Left lobe of liver (tissue), 2 donors: Measurements from ENCODE around the gene NUTM2E. TPM values are rescaled to one million over a fixed set of nuclear protein-coding genes. Genes with fewer than 3 reads are reported as not detected.
"Not testable (repeated sequence)": the region's sequence is repeated elsewhere in the genome, so short reads cannot be mapped to it uniquely, and the experiment has no call there.

ENCODE experiments used
- ATAC-seq: fragments of 200-7000 bp; cut with Tn5 transposase; one replicate; pipeline ENCODE4 v1.9.1; 2020; ENCODE audit warnings: mild to moderate bottlenecking, moderate library complexity
- DNase-seq: peaks from one replicate; pipeline ENCODE4 v3.0.0-alpha.2; 2020; ENCODE audit warnings: low spot score
- total RNA-seq: library from RNA; stranded (reverse); gene quantifications from one replicate; pipeline ENCODE4 v1.2.1, GENCODE V29; 2021
- donor health status: DM: no; HTN: no; CAD: no; lungs with moderate emphysema.
- donor health status: DM: no; HTN: yes; CAD: no.

NUTM2E gene
- 0.08 TPM for total RNA-seq

GRCh38 chr10:79826496-79827215, at the start of gene NUTM2E:
Gene NUTM2E (plus strand): TSS chr10:79826739. CDS start chr10:79841741, 15,002 bp downstream.
- ATAC-seq (peak; percentile 94), DNase-seq (peak; percentile 76)

DNA sequence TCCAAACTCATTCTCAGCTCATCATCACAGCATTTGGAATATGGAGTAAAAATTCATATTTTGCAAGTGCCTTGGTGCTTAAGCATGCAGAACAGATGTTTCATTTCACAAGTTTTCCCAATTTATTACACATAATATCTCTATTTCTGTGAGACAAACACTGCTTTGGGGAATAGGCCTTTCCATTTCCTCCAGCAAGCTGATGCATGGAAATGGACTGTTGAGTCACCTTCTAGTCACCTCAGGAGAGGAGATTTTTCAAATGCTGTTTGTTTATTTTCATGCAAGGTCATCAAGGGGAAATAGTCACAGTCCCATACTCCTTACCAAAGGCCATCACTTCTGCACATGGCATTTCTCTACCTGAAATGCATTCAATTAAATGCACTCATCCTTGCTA, 48.5 kb upstream of the NUTM2E start:
- ATAC-seq, DNase-seq: not testable (repeated sequence)

DNA sequence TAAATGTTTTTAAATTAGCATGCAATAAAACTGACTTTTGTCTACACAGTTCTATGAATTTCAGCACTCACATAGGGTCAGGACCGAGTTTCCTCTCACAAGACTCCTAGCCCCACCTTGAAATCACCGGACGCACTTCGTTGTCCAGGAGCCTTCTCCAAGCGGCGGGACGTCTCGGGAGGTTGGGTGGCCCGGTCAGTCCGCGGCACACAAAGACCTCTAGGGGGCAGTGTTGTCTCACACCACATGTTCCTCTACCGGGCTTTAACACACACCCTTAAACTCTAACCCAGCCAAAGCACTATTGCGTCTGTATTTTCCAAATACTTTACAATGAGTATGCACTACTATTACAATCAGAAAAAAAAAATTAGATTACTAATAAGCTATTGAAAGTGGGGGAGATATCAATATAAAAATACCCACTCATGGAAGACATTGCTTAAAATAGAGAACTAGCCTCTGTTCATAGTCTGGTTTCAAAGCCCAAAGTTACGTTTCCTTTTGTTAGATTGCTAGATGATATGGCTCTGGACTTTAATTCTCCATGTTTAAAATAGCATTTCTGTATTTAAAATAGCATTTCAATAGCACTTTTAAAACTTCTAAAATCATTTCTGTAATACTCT, 47.1 kb upstream of the NUTM2E start:
- DNase-seq (peak; percentile 66), ATAC-seq (peak; percentile 100)

DNA sequence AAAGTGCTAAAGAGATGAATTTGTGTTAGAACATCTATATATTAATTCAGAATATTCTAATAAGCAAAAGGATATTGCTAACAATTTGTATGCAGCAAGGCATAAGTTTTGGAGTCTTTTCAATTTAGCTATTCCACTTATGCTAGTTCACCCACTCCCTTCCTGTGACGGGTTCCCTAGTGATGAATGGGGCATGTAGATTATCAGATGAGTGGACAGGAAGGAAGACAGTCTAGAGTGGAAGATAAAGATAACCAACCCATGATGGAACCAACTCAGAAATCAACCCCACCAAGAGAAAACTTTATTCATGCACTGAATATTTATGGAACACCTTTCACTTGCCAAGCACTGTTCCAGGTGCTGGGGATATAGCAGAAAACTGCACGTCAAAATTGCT, 46.5 kb upstream of the NUTM2E start:
- not testable (repeated sequence) for ATAC-seq, DNase-seq

DNA sequence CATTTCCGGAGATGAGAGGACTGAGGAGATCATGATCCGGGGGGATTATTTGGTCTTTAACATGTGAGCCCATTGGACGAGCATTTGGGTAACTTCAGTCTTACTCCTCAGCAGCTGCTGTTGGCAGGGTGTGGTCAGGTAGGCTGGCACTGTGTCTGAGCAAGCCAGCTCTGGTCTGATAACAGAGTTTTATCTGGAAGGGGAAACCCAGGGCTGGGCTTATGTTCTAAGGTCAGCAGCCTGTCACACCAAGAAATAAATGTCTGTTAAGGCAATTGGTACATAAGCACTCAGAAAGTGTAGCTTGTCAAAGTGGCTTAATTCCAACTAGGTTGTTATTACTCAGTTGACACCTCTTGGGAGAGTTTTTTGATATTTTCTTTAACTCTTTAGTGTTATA, 45.0 kb upstream of the NUTM2E start:
- not testable (repeated sequence) for DNase-seq, ATAC-seq

DNA sequence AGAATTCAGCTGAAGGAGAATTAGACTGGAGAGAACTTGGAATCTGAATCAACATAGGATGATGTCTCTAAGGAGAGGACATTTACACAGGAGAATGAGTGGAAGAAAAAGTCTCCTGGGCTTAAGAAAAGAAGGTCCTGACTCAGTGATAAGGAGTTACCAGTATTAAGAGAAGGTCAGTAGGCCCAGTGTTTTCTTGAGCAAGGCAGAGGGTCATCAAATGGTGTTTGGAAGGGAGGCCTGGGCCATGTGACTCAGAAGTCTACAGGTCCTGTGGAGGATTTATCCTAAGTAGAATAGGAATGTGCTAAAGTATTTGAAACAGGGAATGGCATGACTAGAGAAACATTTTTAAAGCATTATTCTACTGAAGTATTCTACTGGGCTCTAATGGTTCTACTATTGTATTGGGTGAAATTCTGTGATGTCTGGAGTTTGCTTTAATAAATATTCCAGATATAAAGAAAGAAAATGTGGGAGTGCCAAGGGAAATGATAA, 39.0 kb upstream of the NUTM2E start:
- DNase-seq, ATAC-seq: not testable (repeated sequence)

DNA sequence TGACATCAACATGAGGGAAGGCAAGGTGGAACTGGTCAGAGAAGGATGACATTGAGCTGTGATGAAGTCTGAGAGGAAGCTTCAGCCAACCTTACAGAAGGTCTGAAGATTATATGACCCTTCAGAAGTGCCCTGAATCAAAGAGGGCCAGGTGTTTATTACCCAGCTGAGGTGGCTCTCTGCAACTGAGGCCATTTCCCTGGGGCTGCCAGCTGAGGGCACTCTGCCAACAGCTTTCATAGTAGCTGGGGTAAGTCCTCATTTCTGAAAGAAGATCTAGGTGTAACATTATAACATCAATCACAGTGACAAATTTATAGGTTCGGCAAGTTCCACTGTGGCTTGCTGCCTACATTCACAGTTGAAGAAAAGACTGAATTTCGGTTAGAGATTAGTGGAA, 37.2 kb upstream of the NUTM2E start:
- peak; percentile 81 for ATAC-seq
- not testable (repeated sequence) for DNase-seq

- ATAC-seq, DNase-seq: not testable (repeated sequence)
Observed at GRCh38 chr10:79791906-79792517, 34.5 kb upstream of the NUTM2E start.

DNA sequence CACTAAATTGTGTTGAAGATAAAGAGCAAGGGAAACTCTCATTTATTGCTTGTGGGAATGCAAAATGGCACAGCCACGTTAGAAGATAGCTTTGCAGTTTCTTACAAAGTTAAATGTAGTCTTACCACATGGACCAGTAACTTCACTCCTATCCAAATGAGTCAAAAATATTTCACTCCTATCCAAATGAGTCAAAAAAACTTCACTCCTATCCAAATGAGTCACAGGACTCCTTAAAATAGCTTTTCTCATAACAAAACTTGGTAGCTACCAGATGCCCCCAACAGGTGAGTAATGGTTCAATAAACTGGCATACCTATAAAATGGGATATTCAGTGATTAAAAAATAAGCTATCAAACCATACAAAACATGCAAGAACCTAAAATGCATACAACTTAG, 27.2 kb upstream of the NUTM2E start:
- ATAC-seq, DNase-seq: not testable (repeated sequence)

DNA sequence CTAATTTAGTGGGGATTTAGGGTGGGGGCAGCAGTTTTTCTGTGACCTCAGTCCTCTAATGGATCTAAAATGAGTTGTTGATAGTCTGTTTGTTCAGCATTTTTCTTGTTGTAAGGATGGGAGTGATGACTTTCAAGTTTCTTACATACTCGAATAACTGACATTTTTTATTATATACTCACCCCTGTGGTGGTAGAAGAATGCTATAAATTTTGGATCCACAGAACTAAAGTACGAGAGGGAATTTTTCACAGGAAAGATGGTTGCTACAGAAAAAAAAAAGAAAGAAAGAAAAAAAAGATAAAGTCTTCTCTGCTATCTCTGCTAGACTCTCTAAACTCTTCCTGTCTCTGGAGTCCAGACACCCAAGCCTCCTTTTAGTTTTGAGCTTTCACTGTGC, 20.7 kb upstream of the NUTM2E start:
- not testable (repeated sequence) for ATAC-seq

DNA sequence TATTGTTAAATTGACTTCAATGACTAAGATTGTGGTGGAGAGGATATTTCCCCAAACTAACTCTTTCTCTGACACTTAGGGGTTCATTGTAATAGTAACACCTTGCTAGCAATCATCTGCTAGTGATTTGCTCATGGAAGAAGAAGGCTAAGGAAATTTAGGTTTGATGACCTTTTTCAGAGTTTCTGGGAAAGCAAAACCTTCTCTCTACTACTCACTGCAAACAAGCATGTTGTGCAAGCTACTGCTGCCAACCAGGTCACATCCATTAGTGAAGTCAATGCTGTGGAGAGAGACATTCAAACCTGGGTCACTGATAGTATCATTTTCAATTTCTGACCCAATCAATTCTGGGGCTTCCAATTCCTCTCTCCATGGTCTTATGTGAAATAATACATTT, 14.6 kb upstream of the NUTM2E start:
- ATAC-seq = peak; percentile 94
- not testable (repeated sequence) for DNase-seq

More for the DNA sequence above, 20.7 kb upstream of the NUTM2E start:
- DNase-seq = not testable (repeated sequence)

- not testable (repeated sequence) for DNase-seq, ATAC-seq
Observed at GRCh38 chr10:79816290-79816689, 10.2 kb upstream of the NUTM2E start.

DNA sequence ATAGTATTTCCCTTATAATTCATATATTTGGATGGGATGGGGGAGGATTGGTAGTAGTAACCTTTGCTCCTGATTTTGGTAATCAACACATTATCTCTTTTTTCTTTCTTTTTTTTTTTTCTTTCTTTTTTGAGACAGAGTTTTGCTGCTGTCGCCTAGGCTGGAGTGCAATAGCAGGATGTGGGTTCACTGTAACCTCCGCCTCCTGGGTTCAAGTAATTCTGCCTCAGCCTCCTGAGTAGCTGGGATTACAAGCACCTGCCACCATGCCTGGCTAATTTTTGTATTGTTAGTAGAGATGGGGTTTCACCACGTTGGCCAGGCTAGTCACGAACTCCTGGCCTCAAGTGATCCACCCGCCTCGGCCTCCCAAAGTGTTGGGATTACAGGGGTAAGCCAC, 3.2 kb upstream of the NUTM2E start:
- ATAC-seq, DNase-seq: not testable (repeated sequence)

- ATAC-seq = peak; percentile 37
Observed at GRCh38 chr10:79825587-79826011, 940 bp upstream of the NUTM2E start.

DNA sequence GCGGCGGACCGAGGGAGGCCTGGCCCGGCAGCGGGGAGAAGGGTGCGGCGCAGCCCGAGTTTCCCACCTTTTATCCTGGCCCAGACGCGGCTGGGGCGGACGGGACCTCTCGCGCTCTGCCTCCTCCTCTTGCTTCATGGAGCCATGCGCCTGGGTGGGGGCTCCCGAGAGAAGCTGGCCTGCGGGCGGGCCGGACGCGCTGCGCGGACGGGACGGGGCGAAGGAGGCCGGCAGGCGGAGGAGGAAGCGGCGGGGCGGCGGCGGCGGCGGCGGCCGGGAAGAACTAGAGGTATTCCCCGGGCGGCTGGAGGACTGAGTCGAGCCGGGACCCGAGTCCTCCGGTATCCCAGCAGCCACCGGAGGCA, 426 bp upstream of the NUTM2E start:
- ATAC-seq = not testable (repeated sequence)
- DNase-seq = peak; percentile 41

More at GRCh38 chr10:79825587-79826011, 940 bp upstream of the NUTM2E start:
- not testable (repeated sequence) for DNase-seq

DNA sequence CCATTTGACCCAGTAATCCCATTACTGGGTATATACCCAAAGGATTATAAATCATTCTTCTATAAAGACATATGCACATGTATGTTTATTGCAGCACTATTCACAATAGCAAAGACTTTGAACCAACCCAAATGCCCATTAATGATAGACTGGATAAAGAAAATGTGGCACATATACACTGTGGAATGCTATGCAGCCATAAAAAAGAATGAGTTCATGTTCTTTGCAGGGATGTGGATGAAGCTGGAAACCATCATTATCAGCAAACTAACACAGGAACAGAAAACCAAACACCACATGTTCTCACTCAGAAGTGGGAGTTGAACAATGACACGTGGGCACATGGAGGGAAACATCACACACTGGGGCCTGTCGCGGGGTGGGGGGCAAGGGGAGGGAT, 7.3 kb downstream of the NUTM2E start:
- not testable (repeated sequence) for ATAC-seq

GRCh38 chr10:79835891-79836290, 9.4 kb downstream of the NUTM2E start:
- not testable (repeated sequence) for DNase-seq, ATAC-seq

More for the DNA sequence above, 7.3 kb downstream of the NUTM2E start:
- not testable (repeated sequence) for DNase-seq

GRCh38 chr10:79836891-79837290, 10.4 kb downstream of the NUTM2E start:
- ATAC-seq = not testable (repeated sequence)

GRCh38 chr10:79838441-79838840, 11.9 kb downstream of the NUTM2E start:
- not testable (repeated sequence) for ATAC-seq, DNase-seq

More at GRCh38 chr10:79836891-79837290, 10.4 kb downstream of the NUTM2E start:
- not testable (repeated sequence) for DNase-seq

DNA sequence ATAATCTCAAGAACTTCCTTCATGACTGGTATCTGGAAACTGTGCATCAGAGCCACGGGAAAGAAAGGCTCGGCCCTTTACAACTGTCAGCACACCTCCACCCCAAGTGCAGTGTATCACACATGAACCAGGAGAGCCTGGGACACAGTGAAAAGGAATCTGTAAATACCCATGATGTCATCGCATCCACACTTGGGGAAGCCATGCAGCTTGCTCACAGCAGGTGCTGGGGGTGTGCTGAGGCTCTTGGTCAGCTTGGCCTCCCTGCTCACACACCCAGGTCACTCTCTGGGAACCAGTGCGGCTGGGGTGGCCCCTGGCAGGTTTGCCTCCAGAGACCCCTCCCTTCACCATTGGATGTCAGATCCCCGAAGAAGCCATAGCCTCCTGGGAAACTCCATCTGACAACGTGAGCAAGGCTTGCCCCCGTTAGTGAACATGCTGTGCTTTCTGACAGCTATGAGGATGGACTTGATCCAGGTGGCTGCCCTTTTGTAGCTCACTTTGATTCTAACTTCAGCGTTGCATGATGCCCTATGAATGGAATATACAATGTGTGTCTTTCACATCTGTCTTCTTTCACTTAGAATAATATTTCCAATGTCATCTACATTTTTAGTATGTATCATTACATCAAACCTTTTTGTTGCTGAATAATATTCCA, 26.8 kb downstream of the NUTM2E start:
- not testable (repeated sequence) for DNase-seq, ATAC-seq
